Astrocyte of the cerebellum (primary cell): Measurements from ENCODE around the gene LIPG.
"Not testable (repeated sequence)": the region's sequence is repeated elsewhere in the genome, so short reads cannot be mapped to it uniquely, and the experiment has no call there.

ENCODE experiments used
- DNase-seq: peaks from one replicate; pipeline ENCODE4 v3.0.0-alpha.2; 2011; ENCODE audit warnings: low read depth
- H3K4me3 ChIP-seq: 2 replicates; pipeline ENCODE4 v1.5.1; 2011; ENCODE audit warnings: mild to moderate bottlenecking, low read depth, low read length, moderate library complexity
- in situ Hi-C: cut with HindIII; loops from 2 replicates; pipeline ENCODE4 v1.10.0; 2017; ENCODE audit warnings: low sequenced_read_pairs
- TF ChIP-seq, protein P1 (sequence below): IDR thresholded peaks from 2 replicates; pipeline ENCODE4 v1.5.1; 2012; ENCODE audit warnings: low read length, low read depth, moderate library complexity, mild to moderate bottlenecking; ENCODE audit errors: missing control alignments

LIPG gene

GRCh38 chr18:49569724-49570123 lies 7.9 kb downstream of the LIPG start:
- TF ChIP-seq, protein P1, sequence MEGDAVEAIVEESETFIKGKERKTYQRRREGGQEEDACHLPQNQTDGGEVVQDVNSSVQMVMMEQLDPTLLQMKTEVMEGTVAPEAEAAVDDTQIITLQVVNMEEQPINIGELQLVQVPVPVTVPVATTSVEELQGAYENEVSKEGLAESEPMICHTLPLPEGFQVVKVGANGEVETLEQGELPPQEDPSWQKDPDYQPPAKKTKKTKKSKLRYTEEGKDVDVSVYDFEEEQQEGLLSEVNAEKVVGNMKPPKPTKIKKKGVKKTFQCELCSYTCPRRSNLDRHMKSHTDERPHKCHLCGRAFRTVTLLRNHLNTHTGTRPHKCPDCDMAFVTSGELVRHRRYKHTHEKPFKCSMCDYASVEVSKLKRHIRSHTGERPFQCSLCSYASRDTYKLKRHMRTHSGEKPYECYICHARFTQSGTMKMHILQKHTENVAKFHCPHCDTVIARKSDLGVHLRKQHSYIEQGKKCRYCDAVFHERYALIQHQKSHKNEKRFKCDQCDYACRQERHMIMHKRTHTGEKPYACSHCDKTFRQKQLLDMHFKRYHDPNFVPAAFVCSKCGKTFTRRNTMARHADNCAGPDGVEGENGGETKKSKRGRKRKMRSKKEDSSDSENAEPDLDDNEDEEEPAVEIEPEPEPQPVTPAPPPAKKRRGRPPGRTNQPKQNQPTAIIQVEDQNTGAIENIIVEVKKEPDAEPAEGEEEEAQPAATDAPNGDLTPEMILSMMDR, result no peak
- DNase-seq, result no peak
- H3K4me3 ChIP-seq, result no peak overlapping the region
- in situ Hi-C loops, result no loop called here

GRCh38 chr18:49570836-49571235 lies 9.0 kb downstream of the LIPG start:
- TF ChIP-seq, protein P1, result no peak
- DNase-seq, result no peak
- no peak overlapping the region for H3K4me3 ChIP-seq
- in situ Hi-C loops, result no loop called here

- TF ChIP-seq, protein P1, result no peak
- DNase-seq, result no peak
- H3K4me3 ChIP-seq, result no peak overlapping the region
- in situ Hi-C loops, result no loop called here
These were observed 10.9 kb downstream of the LIPG start for GRCh38 chr18:49572611-49573345.

GRCh38 chr18:49573835-49574234 lies 12.0 kb downstream of the LIPG start:
- DNase-seq, result no peak
- H3K4me3 ChIP-seq, result no peak overlapping the region
- in situ Hi-C loops, result no loop called here
- TF ChIP-seq, protein P1, result no peak

DNA sequence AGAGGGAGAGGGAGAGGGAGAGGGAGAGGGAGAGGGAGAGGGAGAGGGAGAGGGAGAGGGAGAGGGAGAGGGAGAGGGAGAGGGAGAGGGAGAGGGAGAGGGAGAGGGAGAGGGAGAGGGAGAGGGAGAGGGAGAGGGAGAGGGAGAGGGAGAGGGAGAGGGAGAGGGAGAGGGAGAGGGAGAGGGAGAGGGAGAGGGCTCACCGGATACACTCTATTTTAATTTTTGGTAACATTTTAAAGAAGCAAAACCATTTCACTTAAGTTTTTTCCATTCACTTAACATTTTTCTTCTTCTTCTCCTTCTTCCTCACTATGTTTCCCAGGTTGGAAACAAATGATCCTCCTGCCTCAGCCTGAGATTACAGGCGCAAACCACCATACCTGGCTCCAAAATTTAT lies 17.2 kb downstream of the LIPG start:
- H3K4me3 ChIP-seq, DNase-seq, in situ Hi-C loops: not testable (repeated sequence)

DNA sequence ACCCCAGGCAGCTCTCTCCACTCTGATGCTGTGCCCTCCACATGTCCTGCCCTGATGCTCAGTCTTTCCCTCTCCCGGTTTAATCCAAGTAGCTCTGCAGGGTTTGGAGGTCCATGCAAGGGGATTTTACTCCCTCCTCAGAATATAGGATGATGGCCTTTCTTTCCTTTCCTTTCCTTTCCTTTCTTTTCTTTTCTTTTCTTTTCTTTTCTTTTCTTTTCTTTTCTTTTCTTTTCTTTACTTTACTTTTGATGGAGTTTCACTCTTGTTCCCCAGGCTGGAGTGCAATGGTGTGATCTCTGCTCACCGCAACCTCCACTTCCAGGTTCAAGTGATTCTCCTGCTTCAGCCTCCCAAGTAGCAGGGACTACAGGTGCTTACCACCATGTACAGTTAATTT lies 17.7 kb downstream of the LIPG start:
- DNase-seq, H3K4me3 ChIP-seq, in situ Hi-C loops: not testable (repeated sequence)

DNA sequence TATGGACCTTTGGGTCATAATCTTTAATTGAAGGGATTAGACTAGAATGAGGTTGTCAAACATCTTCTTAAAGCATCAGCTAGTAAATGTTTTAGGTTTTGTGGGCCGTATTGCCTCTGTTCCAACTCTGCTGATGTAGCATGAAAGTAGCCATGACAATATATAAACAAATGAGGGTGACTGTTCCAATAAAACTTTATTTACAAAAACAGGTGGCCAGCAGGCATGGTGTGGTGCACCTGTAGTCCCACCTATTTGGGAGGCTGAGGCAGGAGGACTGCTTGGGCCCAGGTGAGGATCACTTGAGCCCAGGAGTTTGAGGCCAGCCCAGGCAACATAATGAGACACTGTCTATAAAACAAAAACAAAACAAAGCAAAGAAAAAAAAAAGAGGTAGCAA lies 18.4 kb downstream of the LIPG start:
- H3K4me3 ChIP-seq, result no peak overlapping the region
- DNase-seq, result no peak
- TF ChIP-seq, protein P1, result no peak
- in situ Hi-C loops, result no loop called here

GRCh38 chr18:49581371-49581770 lies 19.5 kb downstream of the LIPG start:
- no peak overlapping the region for H3K4me3 ChIP-seq
- in situ Hi-C loops, result no loop called here
- TF ChIP-seq, protein P1, result no peak
- DNase-seq, result no peak
